ENCODE measurements around the gene CRY2.

Gene CRY2

GRCh38 chr11:45918962-45919675 is 71.8 kb downstream of the CRY2 start:
- TF ChIP-seq, protein P1, sequence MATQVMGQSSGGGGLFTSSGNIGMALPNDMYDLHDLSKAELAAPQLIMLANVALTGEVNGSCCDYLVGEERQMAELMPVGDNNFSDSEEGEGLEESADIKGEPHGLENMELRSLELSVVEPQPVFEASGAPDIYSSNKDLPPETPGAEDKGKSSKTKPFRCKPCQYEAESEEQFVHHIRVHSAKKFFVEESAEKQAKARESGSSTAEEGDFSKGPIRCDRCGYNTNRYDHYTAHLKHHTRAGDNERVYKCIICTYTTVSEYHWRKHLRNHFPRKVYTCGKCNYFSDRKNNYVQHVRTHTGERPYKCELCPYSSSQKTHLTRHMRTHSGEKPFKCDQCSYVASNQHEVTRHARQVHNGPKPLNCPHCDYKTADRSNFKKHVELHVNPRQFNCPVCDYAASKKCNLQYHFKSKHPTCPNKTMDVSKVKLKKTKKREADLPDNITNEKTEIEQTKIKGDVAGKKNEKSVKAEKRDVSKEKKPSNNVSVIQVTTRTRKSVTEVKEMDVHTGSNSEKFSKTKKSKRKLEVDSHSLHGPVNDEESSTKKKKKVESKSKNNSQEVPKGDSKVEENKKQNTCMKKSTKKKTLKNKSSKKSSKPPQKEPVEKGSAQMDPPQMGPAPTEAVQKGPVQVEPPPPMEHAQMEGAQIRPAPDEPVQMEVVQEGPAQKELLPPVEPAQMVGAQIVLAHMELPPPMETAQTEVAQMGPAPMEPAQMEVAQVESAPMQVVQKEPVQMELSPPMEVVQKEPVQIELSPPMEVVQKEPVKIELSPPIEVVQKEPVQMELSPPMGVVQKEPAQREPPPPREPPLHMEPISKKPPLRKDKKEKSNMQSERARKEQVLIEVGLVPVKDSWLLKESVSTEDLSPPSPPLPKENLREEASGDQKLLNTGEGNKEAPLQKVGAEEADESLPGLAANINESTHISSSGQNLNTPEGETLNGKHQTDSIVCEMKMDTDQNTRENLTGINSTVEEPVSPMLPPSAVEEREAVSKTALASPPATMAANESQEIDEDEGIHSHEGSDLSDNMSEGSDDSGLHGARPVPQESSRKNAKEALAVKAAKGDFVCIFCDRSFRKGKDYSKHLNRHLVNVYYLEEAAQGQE (IDR thresholded peaks at IDR 0.05; ENCODE audit: low read depth) = no peak
- no peak for TF ChIP-seq TEAD4 (IDR thresholded peaks at IDR 0.05)
- TF ChIP-seq, protein P2, sequence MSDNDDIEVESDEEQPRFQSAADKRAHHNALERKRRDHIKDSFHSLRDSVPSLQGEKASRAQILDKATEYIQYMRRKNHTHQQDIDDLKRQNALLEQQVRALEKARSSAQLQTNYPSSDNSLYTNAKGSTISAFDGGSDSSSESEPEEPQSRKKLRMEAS (IDR thresholded peaks at IDR 0.05) = no peak
- TF ChIP-seq RAD21 (IDR thresholded peaks at IDR 0.05; ENCODE audit: low read depth) = no peak
- TF ChIP-seq CREB1 (IDR thresholded peaks at IDR 0.05; ENCODE audit: low read depth) = no peak
- TF ChIP-seq FOXM1 (IDR thresholded peaks at IDR 0.05; ENCODE audit: borderline replicate concordance, low read depth) = no peak
- TF ChIP-seq USF1 (IDR thresholded peaks at IDR 0.05) = no peak
- no peak for TF ChIP-seq EP300 (IDR thresholded peaks at IDR 0.05; ENCODE audit: borderline replicate concordance)
- TF ChIP-seq ZBTB7A (IDR thresholded peaks at IDR 0.05; ENCODE audit: low read depth) = no peak
- no peak for TF ChIP-seq CEBPB (IDR thresholded peaks at IDR 0.05)
- no peak for TF ChIP-seq NFIC (IDR thresholded peaks at IDR 0.05)
- no peak for TF ChIP-seq EGR1 (IDR thresholded peaks at IDR 0.05)
- no peak for TF ChIP-seq TAF1 (IDR thresholded peaks at IDR 0.05; ENCODE audit: low read depth)
- no peak for TF ChIP-seq TCF12 (IDR thresholded peaks at IDR 0.05; ENCODE audit: low read depth)
- no peak for TF ChIP-seq YY1 (IDR thresholded peaks at IDR 0.05; ENCODE audit: low read depth)

GRCh38 chr11:45919806-45920530 is 72.7 kb downstream of the CRY2 start:
- TF ChIP-seq YY1 (IDR thresholded peaks at IDR 0.05; ENCODE audit: low read depth) (no peak), EP300 (IDR thresholded peaks at IDR 0.05; ENCODE audit: borderline replicate concordance) (no peak)

DNA sequence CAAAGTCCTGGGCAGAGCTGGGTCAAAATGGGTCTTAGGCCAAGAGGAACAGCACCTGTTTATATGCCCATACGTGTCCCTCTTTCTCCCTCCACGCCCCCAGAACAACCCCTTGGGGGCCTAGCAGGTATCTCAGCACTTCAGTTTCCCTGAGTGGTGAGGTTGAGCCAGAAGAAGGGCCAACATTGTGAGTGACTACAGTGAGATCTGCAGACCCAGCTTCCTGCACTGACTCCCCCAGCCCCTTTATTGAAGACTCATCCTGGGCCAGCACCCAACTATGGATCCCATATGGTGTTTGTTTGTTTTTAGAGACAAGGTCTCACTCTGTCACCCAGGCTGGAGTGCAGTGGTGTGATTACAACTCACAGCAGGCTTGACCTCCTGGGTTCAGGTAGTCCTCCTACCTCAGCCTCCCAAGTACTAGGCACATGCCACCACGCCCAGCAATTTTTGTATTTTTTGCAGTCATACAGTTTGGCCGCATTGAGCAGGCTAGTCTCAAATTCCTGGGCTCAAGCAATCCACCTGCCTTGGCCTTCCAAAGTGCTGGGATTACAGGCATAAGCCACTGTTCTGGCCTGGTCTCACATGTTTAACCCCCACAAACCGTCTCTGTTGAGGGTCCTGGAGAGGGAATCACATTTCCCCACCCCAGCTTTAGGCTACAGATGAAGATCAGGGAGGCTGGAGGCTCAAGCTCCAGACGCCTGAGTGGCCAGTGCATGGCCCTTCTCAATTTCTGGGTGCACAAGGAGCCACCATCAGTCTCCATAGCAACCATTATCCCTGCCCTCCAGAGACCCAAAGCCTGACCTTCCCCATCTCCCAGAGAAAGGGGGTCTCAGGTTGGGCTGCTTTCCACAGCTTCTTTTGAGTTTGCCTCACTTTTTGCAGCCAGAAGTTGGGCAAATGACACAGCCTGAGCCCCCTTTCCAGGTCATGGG is 73.5 kb downstream of the CRY2 start:
- TF ChIP-seq RAD21 (IDR thresholded peaks at IDR 0.05; ENCODE audit: low read depth) = no peak
- TF ChIP-seq NFIC (IDR thresholded peaks at IDR 0.05) = no peak
- TF ChIP-seq YY1 (IDR thresholded peaks at IDR 0.05; ENCODE audit: low read depth) = no peak
- no peak for TF ChIP-seq CEBPB (IDR thresholded peaks at IDR 0.05)
- no peak for TF ChIP-seq TEAD4 (IDR thresholded peaks at IDR 0.05)
- no peak for TF ChIP-seq FOXM1 (IDR thresholded peaks at IDR 0.05; ENCODE audit: borderline replicate concordance, low read depth)
- no peak for TF ChIP-seq USF1 (IDR thresholded peaks at IDR 0.05)
- TF ChIP-seq EP300 (IDR thresholded peaks at IDR 0.05; ENCODE audit: borderline replicate concordance) = no peak
- TF ChIP-seq, protein P1 (IDR thresholded peaks at IDR 0.05; ENCODE audit: low read depth) = no peak
- TF ChIP-seq CREB1 (IDR thresholded peaks at IDR 0.05; ENCODE audit: low read depth) = no peak
- no peak for TF ChIP-seq TCF12 (IDR thresholded peaks at IDR 0.05; ENCODE audit: low read depth)
- no peak for TF ChIP-seq ZBTB7A (IDR thresholded peaks at IDR 0.05; ENCODE audit: low read depth)
- TF ChIP-seq, protein P2 (IDR thresholded peaks at IDR 0.05) = no peak
- TF ChIP-seq EGR1 (IDR thresholded peaks at IDR 0.05) = no peak
- no peak for TF ChIP-seq TAF1 (IDR thresholded peaks at IDR 0.05; ENCODE audit: low read depth)

DNA sequence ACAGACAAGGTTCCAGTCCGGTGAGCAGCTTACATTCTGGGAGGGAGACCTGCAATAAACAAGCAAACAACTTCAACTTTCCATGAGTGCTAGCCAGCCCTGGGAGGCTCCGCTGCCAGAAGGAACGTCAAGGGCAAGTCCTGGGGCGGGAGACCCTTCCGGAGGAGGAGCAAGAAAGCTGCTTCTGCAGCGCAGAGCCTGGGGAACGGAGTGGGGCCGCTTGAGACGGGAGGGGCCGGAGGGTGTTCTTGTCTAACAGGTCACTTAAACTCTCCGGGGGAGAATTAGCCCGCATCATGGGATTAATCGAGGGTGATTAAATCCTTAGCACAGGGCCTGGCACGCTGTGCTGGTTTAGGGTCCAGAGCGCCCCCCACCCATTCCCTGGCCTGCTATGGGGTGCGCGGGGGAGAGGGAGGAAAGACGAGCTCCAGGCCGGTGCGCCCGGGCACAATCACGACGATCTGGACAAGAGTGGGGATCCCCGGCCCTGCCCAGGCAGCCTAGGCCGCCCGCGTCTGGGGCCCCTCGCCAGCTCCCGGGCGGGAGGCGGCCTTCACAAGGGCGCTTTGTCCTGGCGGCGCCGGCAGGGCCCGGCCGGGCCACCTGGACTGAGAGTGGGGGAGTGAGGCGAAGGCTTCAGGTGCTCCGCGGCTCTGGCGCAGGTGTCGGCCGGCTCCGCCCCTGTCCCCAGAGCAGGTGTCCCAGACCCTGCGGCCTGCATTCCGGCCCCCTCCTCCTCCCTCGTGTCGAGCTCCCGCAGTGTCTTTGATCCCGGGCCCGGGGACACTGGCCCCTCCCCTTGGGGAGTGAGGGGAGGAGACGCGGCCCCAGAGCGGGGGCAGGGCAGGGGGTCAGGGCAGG is 74.5 kb downstream of the CRY2 start:
- TF ChIP-seq, protein P2 (IDR thresholded peaks at IDR 0.05) = peak; percentile 63
- TF ChIP-seq NFIC (IDR thresholded peaks at IDR 0.05) (peak; percentile 30; the same call in 1 of the 2 replicates), CREB1 (IDR thresholded peaks at IDR 0.05; ENCODE audit: low read depth) (no peak), USF1 (IDR thresholded peaks at IDR 0.05) (0 out of 2 replicates have a peak, but pooled peaks have one; percentile 10), EGR1 (IDR thresholded peaks at IDR 0.05) (no peak), TCF12 (IDR thresholded peaks at IDR 0.05; ENCODE audit: low read depth) (peak; percentile 82), ZBTB7A (IDR thresholded peaks at IDR 0.05; ENCODE audit: low read depth) (peak; percentile 79; the same call in 1 of the 2 replicates), RAD21 (IDR thresholded peaks at IDR 0.05; ENCODE audit: low read depth) (no peak), TEAD4 (IDR thresholded peaks at IDR 0.05) (peak; percentile 80), TAF1 (IDR thresholded peaks at IDR 0.05; ENCODE audit: low read depth) (no peak; the same call in none of the 2 replicates), CEBPB (IDR thresholded peaks at IDR 0.05) (no peak), FOXM1 (IDR thresholded peaks at IDR 0.05; ENCODE audit: borderline replicate concordance, low read depth) (no peak; the same call in 1 of the 2 replicates), EP300 (IDR thresholded peaks at IDR 0.05; ENCODE audit: borderline replicate concordance) (peak; percentile 57; the same call in 1 of the 2 replicates), YY1 (IDR thresholded peaks at IDR 0.05; ENCODE audit: low read depth) (no peak)
- TF ChIP-seq, protein P1 (IDR thresholded peaks at IDR 0.05; ENCODE audit: low read depth) = no peak
